HL-60/S4 treated with retinoic acid at 250 ng/mL for 4 days and 3 days (cell line): ENCODE data around the gene KRT83.
"Not testable (repeated sequence)": the region's sequence is repeated elsewhere in the genome, so short reads cannot be mapped to it uniquely, and the experiment has no call there.

Experiments used
- in situ Hi-C: fragments of 300-500 bp; cut with MboI; formaldehyde crosslinking; loops from 2 replicates; pipeline ENCODE4 v1.7.0; 2022; ENCODE audit warnings: low sequenced_read_pairs

KRT83 gene

GRCh38 chr12:52311285-52311648 lies 9.9 kb downstream of the KRT83 start:
- in situ Hi-C loops, result no loop called here

DNA sequence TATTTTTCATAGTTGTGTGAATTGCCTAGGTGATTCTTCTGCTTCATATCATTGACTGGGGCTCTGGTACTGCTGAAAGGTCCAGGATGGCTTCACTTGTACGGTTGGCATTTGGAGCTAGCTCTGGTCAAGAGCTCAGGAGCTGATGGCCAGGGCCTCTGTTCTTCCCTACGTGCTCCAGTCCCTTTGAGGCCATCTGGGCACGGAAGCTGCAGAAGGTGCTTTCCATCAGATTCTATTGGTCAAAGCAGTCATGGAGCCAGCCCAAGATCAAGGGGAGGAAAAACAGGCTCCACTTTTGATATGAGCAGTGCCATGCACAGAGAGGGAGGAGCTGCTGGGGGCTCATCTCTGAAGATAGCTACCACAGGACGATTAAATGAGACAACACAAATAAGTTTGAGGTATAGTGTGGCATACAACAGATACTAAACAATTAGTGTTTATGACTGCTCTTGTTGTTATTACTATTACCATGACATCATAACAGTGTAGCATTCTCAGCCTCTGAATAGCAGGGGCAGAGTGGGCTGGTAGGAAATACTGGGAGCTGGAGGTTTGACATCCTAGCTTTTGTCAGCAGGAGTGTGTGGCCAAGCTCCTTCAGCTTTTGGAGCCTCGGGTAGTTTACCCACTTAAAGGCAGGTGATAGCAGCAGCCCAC lies 10.4 kb downstream of the KRT83 start:
- in situ Hi-C loops, result no loop called here

DNA sequence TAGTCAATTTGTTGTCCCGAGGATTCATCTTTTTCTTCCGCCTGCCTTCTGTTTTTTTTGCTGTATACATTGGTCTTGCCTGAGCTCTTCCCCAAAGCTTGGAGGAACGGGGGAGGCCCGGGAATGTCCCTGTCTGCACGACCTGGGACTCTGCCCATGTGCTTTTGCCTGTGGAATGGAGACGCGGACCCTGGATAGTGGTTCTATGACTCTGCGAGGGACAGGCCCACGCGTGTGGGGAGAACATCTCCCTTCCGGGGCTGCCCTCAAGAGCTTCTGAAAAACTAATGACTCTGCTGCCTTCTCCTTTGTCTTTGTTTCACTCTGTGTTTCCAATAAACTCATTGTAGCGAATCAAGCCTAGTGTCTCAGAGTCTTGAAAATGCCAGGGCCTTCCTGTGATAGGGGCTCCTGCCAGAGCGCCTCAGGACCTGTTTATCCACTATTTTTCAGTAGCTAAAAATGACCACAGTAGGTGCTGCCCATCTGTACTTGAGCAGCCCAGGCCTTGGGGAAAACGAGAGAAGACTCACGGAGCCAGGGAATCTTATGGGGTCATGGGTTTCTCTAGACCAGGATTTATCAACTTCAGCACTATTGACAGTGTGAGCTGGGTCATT lies 12.3 kb downstream of the KRT83 start:
- in situ Hi-C loops, result no loop called here

DNA sequence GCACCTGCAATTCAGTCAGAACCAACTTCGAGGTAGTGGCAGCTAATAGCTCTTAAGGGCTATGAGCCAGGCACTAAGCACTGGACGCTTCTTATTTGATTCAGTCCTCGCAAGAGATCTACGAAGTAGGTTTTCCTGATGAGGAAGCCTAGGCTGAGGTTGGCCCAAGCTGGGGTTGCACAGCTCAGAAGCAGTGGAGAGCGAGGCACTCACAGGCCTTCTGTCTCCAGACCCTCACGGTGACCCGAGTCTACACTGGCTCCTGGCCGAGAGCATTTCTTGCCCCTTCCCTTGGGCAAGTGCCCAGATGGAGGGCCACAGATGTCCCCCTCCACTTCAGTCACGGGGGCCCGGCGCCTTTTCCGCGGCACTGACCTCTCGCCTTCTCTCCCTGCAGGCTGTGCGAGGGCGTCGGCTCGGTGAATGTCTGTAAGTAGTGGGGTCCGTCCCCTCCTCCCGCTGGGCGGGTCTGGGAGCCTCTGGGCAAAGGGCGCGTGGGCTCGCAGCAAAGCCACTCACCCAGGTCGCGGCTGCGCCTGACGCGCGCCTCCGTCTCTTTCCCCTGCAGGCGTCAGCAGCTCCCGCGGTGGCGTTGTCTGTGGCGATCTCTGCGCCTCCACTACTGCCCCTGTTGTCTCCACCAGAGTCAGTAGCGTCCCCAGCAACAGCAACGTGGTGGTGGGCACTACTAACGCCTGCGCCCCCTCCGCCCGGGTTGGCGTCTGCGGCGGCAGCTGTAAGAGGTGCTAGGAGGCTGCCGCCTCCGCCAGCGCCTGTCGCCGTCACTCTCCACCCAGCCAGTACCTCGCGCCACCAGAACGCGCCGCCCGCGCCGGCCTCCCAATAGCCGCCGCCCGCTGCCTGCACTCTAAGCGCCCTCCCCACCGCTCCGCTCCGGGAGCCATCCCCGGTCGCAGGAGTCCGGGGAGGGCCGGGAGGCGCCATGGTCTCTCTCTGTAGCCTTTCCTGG lies 13.1 kb downstream of the KRT83 start:
- in situ Hi-C loops, result no loop called here

- in situ Hi-C loops, result no loop called here
Observed at GRCh38 chr12:52306731-52307130, 14.5 kb downstream of the KRT83 start.

GRCh38 chr12:52305921-52306705 lies 15.1 kb downstream of the KRT83 start:
- in situ Hi-C loops, result no loop called here

GRCh38 chr12:52304941-52305411 lies 16.2 kb downstream of the KRT83 start:
- in situ Hi-C loops, result not testable (repeated sequence)

DNA sequence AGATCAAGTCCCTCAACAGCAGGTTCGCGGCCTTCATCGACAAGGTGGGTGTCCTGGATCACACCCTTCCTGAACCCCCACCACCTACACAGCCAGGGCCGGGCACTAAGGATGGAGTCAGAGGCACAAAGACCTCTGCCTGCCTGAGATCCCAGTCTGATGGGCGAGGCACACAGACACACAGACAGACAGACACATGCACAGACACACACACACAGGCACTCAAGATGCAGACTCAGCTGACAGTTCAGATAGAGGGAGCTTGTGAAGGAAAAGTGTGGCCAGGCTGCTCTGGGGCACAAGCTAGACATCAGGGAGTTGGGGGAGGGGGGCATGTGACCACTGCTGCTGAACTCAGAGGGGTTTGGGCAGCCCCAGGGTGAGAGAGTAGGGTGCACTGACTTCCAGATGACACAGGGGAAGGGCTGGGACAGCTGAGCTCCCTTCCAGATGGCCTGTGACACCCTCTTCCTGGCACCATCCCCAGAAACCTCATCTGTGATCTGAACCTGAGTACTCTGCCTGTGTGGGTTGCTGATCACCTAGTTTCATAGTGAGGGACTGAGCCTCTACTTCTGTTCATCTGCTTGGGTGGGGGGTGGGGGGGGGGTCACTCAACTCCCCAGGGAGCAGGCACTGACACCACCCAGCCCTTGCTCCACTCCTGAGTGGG lies 18.8 kb downstream of the KRT83 start:
- in situ Hi-C loops, result not testable (repeated sequence)

DNA sequence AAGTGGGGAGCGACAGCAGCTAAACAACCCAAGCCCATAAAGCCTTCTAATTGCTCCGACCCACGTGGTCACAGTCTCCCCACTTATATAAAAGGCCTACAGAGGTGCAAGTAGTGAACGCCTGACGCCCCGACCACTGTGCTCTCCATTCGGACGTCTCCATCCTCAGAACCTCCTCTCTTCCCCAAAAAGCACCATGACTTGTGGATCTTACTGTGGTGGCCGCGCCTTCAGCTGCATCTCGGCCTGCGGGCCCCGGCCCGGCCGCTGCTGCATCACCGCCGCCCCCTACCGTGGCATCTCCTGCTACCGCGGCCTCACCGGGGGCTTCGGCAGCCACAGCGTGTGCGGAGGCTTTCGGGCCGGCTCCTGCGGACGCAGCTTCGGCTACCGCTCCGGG lies 19.5 kb downstream of the KRT83 start:
- in situ Hi-C loops, result not testable (repeated sequence)

DNA sequence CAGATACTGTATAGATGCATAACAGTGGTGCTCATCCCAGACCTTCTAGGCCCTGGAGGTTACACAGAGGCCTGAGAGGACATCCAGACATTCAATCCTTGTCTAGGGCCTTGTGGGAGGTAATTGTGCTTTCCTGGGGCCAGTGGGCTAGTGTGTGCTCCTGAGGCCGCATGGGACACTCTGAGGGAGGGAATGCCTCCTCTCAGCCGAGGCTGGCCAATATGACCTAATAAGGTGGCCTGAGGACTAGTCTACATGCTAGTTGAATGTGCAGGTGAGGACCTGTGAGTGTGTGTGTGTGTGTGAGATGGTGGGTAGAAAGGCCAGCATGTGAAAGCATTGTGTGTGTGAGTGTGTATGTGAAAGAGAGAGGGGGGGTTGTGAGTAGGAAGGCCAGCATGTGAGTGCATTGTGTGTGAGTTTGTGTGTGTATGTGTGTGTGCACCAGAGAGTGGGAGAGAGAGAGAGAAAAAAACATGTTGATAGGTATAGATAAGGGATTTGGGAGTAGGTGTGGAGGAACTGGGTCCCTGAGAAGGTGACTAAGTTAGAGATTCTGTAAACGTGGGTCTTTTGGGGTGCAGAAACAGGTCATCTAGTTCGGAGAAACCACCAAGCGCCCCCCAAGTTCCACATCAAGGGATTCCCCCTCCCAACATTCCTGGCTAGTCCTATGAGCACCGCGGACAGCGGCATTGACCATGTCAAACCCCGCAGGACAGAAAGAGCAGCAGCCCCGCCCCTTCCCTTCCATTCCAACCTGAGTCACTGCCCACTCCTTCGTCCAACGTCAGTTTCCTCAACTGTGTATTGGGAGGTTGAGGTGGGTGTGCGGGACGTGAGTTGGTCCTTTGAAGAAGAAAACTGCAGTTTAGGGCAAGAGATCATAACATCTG lies 20.2 kb downstream of the KRT83 start:
- in situ Hi-C loops, result no loop called here

GRCh38 chr12:52298677-52299190 lies 22.5 kb downstream of the KRT83 start:
- in situ Hi-C loops, result no loop called here

- in situ Hi-C loops, result no loop called here
Observed at GRCh38 chr12:52296572-52297215, 24.5 kb downstream of the KRT83 start.

DNA sequence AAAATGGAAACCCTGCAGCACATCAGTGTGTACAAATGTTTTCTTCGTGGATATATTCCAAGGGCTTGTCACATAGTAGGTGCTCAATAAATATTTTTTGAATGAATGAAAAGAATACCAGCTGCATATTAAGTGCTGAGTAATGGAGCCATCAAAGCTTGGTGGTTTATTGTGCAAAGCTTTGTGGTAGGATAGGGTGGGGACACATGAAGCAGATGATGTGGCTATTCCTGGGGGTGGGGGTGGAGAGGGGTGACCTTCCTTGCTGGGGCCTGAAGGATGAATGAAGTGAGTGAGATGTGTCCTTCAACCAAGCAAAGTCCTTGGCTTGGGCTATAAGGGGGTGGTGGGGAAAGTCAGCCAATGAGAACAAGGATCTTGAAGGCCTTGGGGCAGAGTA lies 25.5 kb downstream of the KRT83 start:
- in situ Hi-C loops, result no loop called here

GRCh38 chr12:52294803-52295202 lies 26.4 kb downstream of the KRT83 start:
- in situ Hi-C loops, result no loop called here

GRCh38 chr12:52293926-52294325 lies 27.3 kb downstream of the KRT83 start:
- in situ Hi-C loops, result no loop called here

- in situ Hi-C loops, result no loop called here
Observed at GRCh38 chr12:52291267-52291935, 29.8 kb downstream of the KRT83 start, which contains the start of gene KRT81. Gene KRT81 (minus strand): TSS chr12:52291534. CDS start chr12:52291465, 69 bp downstream.

- in situ Hi-C loops, result not testable (repeated sequence)
Observed at GRCh38 chr12:52290483-52291134, 30.6 kb downstream of the KRT83 start.
